SK-N-SH (cell line): ENCODE results near the gene C13orf46. TPM values are rescaled to one million over a fixed set of nuclear protein-coding genes. Genes with fewer than 3 reads are reported as not detected.

Experiments used
- CTCF ChIA-PET: fragments of 300-600, 350-600 bp; formaldehyde crosslinking; extraction: SDS; loops from one replicate; lab custom pipeline; 2021; lab: Yijun Ruan, JAX
- POLR2A ChIA-PET: fragments of 350-600 bp; sonication (Branson Sonifier 250); formaldehyde crosslinking; extraction: SDS; loops from one replicate; lab custom pipeline; 2020; ENCODE audit warnings: antibody characterized with exemption, inconsistent platforms; lab: Yijun Ruan, JAX
- DNase-seq: peaks from one replicate; pipeline ENCODE4 v3.0.0; 2012
- H2AFZ ChIP-seq: fragments of 200-600 bp; sonication (generic); 2 replicates; pipeline ENCODE4 v1.8.1; 2016; ENCODE audit warnings: antibody characterized with exemption, mild to moderate bottlenecking, low read depth
- H3F3A ChIP-seq: fragments of 200-600 bp; sonication (generic); replicated peaks from 2 replicates; pipeline ENCODE3; 2016; ENCODE audit warnings: antibody characterized with exemption, mild to moderate bottlenecking; ENCODE audit not compliant: insufficient read depth
- H3K27ac ChIP-seq, 2 experiments: fragments of 200-500 bp in 1 of 2; fragments of 200-600 bp in 1 of 2; sonication (Bioruptor generic) in 1 of 2; sonication (generic), shearing (Covaris generic) in 1 of 2; 2 replicates each; pipeline versions ENCODE4 v1.5.1 to v1.6.1; 2014 to 2016; ENCODE audit warnings: low read depth in 2 of 2, inconsistent platforms in 1 of 2, low read length in 1 of 2, mild to moderate bottlenecking in 1 of 2, mixed read lengths in 1 of 2
- H3K27me3 ChIP-seq: fragments of 200-600 bp; sonication (generic), shearing (Covaris generic); 2 replicates; pipeline ENCODE4 v1.6.1; 2016; ENCODE audit warnings: mixed run types; ENCODE audit not compliant: insufficient read depth
- H3K36me3 ChIP-seq, 2 experiments: fragments of 200-500 bp in 1 of 2; fragments of 200-600 bp in 1 of 2; sonication (Bioruptor generic) in 1 of 2; sonication (generic) in 1 of 2; replicated peaks in 1 of 2; 2 replicates each; pipeline versions ENCODE3 to v1.5.1; 2014 to 2016; ENCODE audit warnings: low read length in 1 of 2, mild to moderate bottlenecking in 1 of 2; ENCODE audit not compliant: insufficient read depth in 2 of 2, control insufficient read depth in 1 of 2
- H3K4me1 ChIP-seq, 2 experiments: fragments of 200-500 bp in 1 of 2; fragments of 200-600 bp in 1 of 2; sonication (Bioruptor generic) in 1 of 2; sonication (generic), shearing (Covaris generic) in 1 of 2; 2 replicates each; pipeline versions ENCODE4 v1.5.1 to v1.6.1; 2014 to 2016; ENCODE audit warnings: low read depth in 1 of 2, low read length in 1 of 2, mixed run types in 1 of 2; ENCODE audit not compliant: insufficient read depth in 2 of 2, control insufficient read depth in 1 of 2
- H3K4me2 ChIP-seq: fragments of 200-600 bp; sonication (generic), shearing (Covaris generic); 2 replicates; pipeline ENCODE4 v1.6.1; 2017; ENCODE audit warnings: mixed run types
- H3K4me3 ChIP-seq, 2 experiments: fragments of 200-500 bp in 1 of 2; fragments of 200-600 bp in 1 of 2; sonication (Bioruptor generic) in 1 of 2; sonication (generic), shearing (Covaris generic) in 1 of 2; 2 replicates each; pipeline versions ENCODE4 v1.5.1 to v1.8.1; 2014 to 2016; ENCODE audit warnings: low read depth in 2 of 2, inconsistent platforms in 1 of 2, low read length in 1 of 2, mild to moderate bottlenecking in 1 of 2, mixed read lengths in 1 of 2, moderate library complexity in 1 of 2
- H3K79me2 ChIP-seq: fragments of 200-600 bp; sonication (generic); 2 replicates; pipeline ENCODE4 v1.8.1; 2017; ENCODE audit warnings: mild to moderate bottlenecking; ENCODE audit not compliant: insufficient read depth
- H3K9ac ChIP-seq: fragments of 200-600 bp; sonication (generic); 2 replicates; pipeline ENCODE4 v1.6.1; 2017; ENCODE audit warnings: mixed run types
- H3K9me2 ChIP-seq: fragments of 200-600 bp; sonication (generic); 2 replicates; pipeline ENCODE4 v1.6.1; 2017; ENCODE audit warnings: mixed run types
- H3K9me3 ChIP-seq: fragments of 200-600 bp; sonication (generic); 2 replicates; pipeline ENCODE4 v1.6.1; 2017; ENCODE audit warnings: mixed run types, mild to moderate bottlenecking, moderate library complexity
- H4K20me1 ChIP-seq: fragments of 200-600 bp; sonication (generic); 2 replicates; pipeline ENCODE4 v1.6.1; 2017; ENCODE audit warnings: mild to moderate bottlenecking, mixed run types; ENCODE audit not compliant: insufficient read depth
- ELF1 ChIP-seq: IDR thresholded peaks from 2 replicates; pipeline ENCODE4 v1.4.0; 2012
- EP300 ChIP-seq, 2 experiments: IDR thresholded peaks; 2 replicates each; pipeline versions ENCODE4 v1.4.0 to v1.6.1; 2012; ENCODE audit warnings: borderline replicate concordance in 1 of 2, low read depth in 1 of 2, low read length in 1 of 2
- FOXJ3 ChIP-seq: sonication (generic); formaldehyde crosslinking; IDR thresholded peaks from 2 replicates; pipeline ENCODE4 v1.5.1; 2020; ENCODE audit warnings: mild to moderate bottlenecking, missing genetic modification reagents
- JUND ChIP-seq: IDR thresholded peaks from 2 replicates; pipeline ENCODE4 v1.4.0; 2012
- MEF2A ChIP-seq: IDR thresholded peaks from 2 replicates; pipeline ENCODE4 v1.4.0; 2012; ENCODE audit warnings: low read depth, borderline replicate concordance
- NFIC ChIP-seq: IDR thresholded peaks from 2 replicates; pipeline ENCODE4 v1.4.0; 2012; ENCODE audit warnings: borderline replicate concordance
- POLR2AphosphoS5 ChIP-seq: IDR thresholded peaks from 2 replicates; pipeline ENCODE4 v1.6.1; 2012; ENCODE audit warnings: low read depth, low read length
- RAD21 ChIP-seq: IDR thresholded peaks from 2 replicates; pipeline ENCODE4 v1.6.1; 2012; ENCODE audit warnings: mild to moderate bottlenecking, low read length
- RFX5 ChIP-seq: IDR thresholded peaks from 2 replicates; pipeline ENCODE4 v1.6.1; 2012; ENCODE audit warnings: mild to moderate bottlenecking, improper control_type of control experiment, low read length
- RXRA ChIP-seq: IDR thresholded peaks from 2 replicates; pipeline ENCODE4 v1.4.0; 2012; ENCODE audit warnings: low read depth, mild to moderate bottlenecking, borderline replicate concordance
- SMC3 ChIP-seq: IDR thresholded peaks from 2 replicates; pipeline ENCODE4 v1.6.1; 2012; ENCODE audit warnings: low read depth, low read length, improper control_type of control experiment
- TAF1 ChIP-seq: IDR thresholded peaks from 2 replicates; pipeline ENCODE4 v1.6.1; 2012; ENCODE audit warnings: low read depth, mild to moderate bottlenecking, low read length, moderate library complexity, borderline replicate concordance
- TEAD4 ChIP-seq: IDR thresholded peaks from 2 replicates; pipeline ENCODE4 v1.4.0; 2012; ENCODE audit warnings: mild to moderate bottlenecking, borderline replicate concordance; ENCODE audit not compliant: insufficient read depth
- WGBS: methylation state at CpG from one replicate; pipeline ENCODE4 v1.1.6; 2017; ENCODE audit warnings: low lambda C conversion rate; 5-methylcytosine and 5-hydroxymethylcytosine counted together
- polyA plus RNA-seq, 3 experiments: library from polyadenylated mRNA; depleted of rRNA; stranded (reverse); fragments of >200 nt; gene quantifications; 2 replicates each; pipeline ENCODE4 v1.2.3, GENCODE V29; 2012
- TF ChIP-seq, protein P1 (sequence below): IDR thresholded peaks from 2 replicates; pipeline ENCODE4 v1.4.0; 2012; ENCODE audit warnings: low read depth
- TF ChIP-seq, protein P2 (sequence below): IDR thresholded peaks from 2 replicates; pipeline ENCODE4 v1.4.0; 2012; ENCODE audit warnings: low read depth, borderline replicate concordance
- TF ChIP-seq, protein P3 (sequence below): IDR thresholded peaks from 2 replicates; pipeline ENCODE4 v1.6.1; 2012; ENCODE audit warnings: mild to moderate bottlenecking, low read depth, low read length, moderate library complexity

C13orf46 gene
- polyA plus RNA-seq, 1 of the 3 experiments (the other 2 are of a cell fraction): 1.7 TPM

DNA sequence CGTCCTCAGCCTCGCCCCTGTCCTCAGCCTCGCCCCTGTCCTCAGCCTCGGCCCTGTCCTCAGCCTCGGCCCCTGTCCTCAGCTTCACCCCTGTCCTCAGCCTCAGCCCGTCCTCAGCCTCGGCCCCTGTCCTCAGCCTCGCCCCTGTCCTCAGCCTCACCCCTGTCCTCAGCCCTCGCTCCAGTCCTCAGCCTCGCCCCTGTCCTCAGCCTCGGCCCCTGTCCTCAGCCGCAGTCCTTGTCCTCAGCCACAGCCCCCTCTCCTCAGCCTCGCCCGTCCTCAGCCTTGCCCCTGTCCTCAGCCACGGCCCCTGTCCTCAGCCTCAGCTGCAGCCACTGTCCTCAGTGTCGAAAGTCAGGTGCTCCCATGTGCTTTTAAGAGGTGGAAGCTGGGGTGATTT lies 10.5 kb downstream of the C13orf46 start:
- H2AFZ ChIP-seq: no peak overlapping the region
- no peaks in the 10 kb centered on the region for H3K4me1 ChIP-seq
- TF ChIP-seq TAF1 (no peak), TEAD4 (no peak), RAD21 (no peak), EP300 (IDR thresholded peaks at IDR 0.05; ENCODE audit: borderline replicate concordance in 1 of 2, low read depth in 1 of 2, low read length in 1 of 2) (no peak), POLR2AphosphoS5 (no peak), JUND (no peak), RFX5 (no peak), NFIC (no peak), RXRA (no peak), FOXJ3 (CRISPR knock-in tag) (no peak), SMC3 (no peak), ELF1 (no peak), MEF2A (no peak)
- TF ChIP-seq, protein P1, sequence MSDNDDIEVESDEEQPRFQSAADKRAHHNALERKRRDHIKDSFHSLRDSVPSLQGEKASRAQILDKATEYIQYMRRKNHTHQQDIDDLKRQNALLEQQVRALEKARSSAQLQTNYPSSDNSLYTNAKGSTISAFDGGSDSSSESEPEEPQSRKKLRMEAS: no peak
- TF ChIP-seq, protein P2, sequence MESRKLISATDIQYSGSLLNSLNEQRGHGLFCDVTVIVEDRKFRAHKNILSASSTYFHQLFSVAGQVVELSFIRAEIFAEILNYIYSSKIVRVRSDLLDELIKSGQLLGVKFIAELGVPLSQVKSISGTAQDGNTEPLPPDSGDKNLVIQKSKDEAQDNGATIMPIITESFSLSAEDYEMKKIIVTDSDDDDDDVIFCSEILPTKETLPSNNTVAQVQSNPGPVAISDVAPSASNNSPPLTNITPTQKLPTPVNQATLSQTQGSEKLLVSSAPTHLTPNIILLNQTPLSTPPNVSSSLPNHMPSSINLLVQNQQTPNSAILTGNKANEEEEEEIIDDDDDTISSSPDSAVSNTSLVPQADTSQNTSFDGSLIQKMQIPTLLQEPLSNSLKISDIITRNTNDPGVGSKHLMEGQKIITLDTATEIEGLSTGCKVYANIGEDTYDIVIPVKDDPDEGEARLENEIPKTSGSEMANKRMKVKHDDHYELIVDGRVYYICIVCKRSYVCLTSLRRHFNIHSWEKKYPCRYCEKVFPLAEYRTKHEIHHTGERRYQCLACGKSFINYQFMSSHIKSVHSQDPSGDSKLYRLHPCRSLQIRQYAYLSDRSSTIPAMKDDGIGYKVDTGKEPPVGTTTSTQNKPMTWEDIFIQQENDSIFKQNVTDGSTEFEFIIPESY: no peak
- TF ChIP-seq, protein P3, sequence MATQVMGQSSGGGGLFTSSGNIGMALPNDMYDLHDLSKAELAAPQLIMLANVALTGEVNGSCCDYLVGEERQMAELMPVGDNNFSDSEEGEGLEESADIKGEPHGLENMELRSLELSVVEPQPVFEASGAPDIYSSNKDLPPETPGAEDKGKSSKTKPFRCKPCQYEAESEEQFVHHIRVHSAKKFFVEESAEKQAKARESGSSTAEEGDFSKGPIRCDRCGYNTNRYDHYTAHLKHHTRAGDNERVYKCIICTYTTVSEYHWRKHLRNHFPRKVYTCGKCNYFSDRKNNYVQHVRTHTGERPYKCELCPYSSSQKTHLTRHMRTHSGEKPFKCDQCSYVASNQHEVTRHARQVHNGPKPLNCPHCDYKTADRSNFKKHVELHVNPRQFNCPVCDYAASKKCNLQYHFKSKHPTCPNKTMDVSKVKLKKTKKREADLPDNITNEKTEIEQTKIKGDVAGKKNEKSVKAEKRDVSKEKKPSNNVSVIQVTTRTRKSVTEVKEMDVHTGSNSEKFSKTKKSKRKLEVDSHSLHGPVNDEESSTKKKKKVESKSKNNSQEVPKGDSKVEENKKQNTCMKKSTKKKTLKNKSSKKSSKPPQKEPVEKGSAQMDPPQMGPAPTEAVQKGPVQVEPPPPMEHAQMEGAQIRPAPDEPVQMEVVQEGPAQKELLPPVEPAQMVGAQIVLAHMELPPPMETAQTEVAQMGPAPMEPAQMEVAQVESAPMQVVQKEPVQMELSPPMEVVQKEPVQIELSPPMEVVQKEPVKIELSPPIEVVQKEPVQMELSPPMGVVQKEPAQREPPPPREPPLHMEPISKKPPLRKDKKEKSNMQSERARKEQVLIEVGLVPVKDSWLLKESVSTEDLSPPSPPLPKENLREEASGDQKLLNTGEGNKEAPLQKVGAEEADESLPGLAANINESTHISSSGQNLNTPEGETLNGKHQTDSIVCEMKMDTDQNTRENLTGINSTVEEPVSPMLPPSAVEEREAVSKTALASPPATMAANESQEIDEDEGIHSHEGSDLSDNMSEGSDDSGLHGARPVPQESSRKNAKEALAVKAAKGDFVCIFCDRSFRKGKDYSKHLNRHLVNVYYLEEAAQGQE: no peak
- TF ChIP-seq, all 33 proteins: peak for 0
- ChIA-PET POLR2A (no interaction called here), CTCF (no interaction called here)
- WGBS: 87% methylated on average over 16 of the region's 16 CpGs
- Histone ChIP-seq H3K27me3 (no peaks in the 10 kb centered on the region), H3F3A (no peaks in the 10 kb centered on the region), H3K9me3 (peaks cover 15% of the 10 kb centered on the region; the same call in 1 of the 2 replicates), H3K4me2 (no peak overlapping the region), H3K9me2 (no peaks in the 10 kb centered on the region), H4K20me1 (no peaks in the 10 kb centered on the region), H3K79me2 (no peaks in the 10 kb centered on the region), H3K27ac (no peak overlapping the region), H3K9ac (no peak overlapping the region), H3K4me3 (no peak overlapping the region), H3K36me3 (peaks cover 0 to 17% of the 10 kb centered on the region in 2 experiments)
- DNase-seq: no peak
